ENCODE data around the gene HOMER3. TPM values are rescaled to one million over a fixed set of nuclear protein-coding genes. Genes with fewer than 3 reads are reported as not detected.

HOMER3 gene
- total and polyA plus RNA-seq, 10 of the 15 experiments (the other 5 are each of a cell fraction or from before 2014, with no cell fraction given) = 0.18 to 10.6 (median 0.50) TPM; not detected in 2

- CTCF ChIA-PET = no interaction called here
These were observed 40.1 kb downstream of the HOMER3 start for GRCh38 chr19:18900700-18901481.

More at GRCh38 chr19:18900700-18901481, 40.1 kb downstream of the HOMER3 start:
- FAIRE-seq (no peak), ATAC-seq (no peak), DNase-seq (ENCODE audit: low read depth, low spot score) (no peak)
- Histone ChIP-seq H3K36me3 (ENCODE audit: control insufficient read depth in 2 of 2, insufficient read depth in 2 of 2, low read length in 1 of 2) (peaks cover 2 to 6% of the 10 kb centered on the region in 2 experiments; a peak in 2 of 4 replicates), H3K9me3 (replicated peaks; ENCODE audit: control insufficient read depth, insufficient read depth, low read length) (no peaks in the 10 kb centered on the region), H3K4me1 (ENCODE audit: control insufficient read depth, insufficient read depth, low read length) (no peaks in the 10 kb centered on the region), H3K27ac (ENCODE audit: control insufficient read depth, insufficient read depth) (no peak overlapping the region), H3K79me2 (ENCODE audit: control insufficient read depth, insufficient read depth, low read length) (no peaks in the 10 kb centered on the region), H2AFZ (ENCODE audit: control insufficient read depth, low read depth, low read length) (no peak overlapping the region), H3K4me3 (no peak overlapping the region), H3K4me2 (ENCODE audit: control insufficient read depth, insufficient read depth) (no peak overlapping the region), H4K20me1 (ENCODE audit: control insufficient read depth, insufficient read depth) (no peaks in the 10 kb centered on the region), H3K27me3 (replicated peaks in 1 of 2; ENCODE audit: control insufficient read depth in 2 of 2, insufficient read depth in 2 of 2, low read length in 1 of 2) (no peaks in the 10 kb centered on the region; a peak in 1 of 4 replicates), H3K9ac (ENCODE audit: control insufficient read depth, insufficient read depth, low read length) (no peak overlapping the region)
- SMC1A ChIA-PET (ENCODE audit: uncharacterized antibody, unreplicated experiment) = no interaction called here
- POLR2A ChIA-PET = no interaction called here
- intact Hi-C loops (cut with micrococcal nuclease; ENCODE audit: unreplicated experiment) (no loop called here), in situ Hi-C loops (cut with MboI) (no loop called here)
- no peak for TF ChIP-seq PAX8 (IDR thresholded peaks at IDR 0.05)
- TF ChIP-seq ZNF687 (IDR thresholded peaks at IDR 0.05) = no peak
- no peak for TF ChIP-seq YY1 (IDR thresholded peaks at IDR 0.05; ENCODE audit: low read depth, low read length)
- no peak for TF ChIP-seq RBBP5 (conservative IDR thresholded peaks at IDR 0.05)
- no peak for TF ChIP-seq RUNX3 (IDR thresholded peaks at IDR 0.05; ENCODE audit: low read length)
- no peak for TF ChIP-seq TARDBP (IDR thresholded peaks at IDR 0.05; ENCODE audit: borderline replicate concordance)
- TF ChIP-seq RB1 (IDR thresholded peaks at IDR 0.05; ENCODE audit: borderline replicate concordance) = no peak
- TF ChIP-seq STAT3 (IDR thresholded peaks at IDR 0.05; ENCODE audit: low read depth, low read length) = no peak
- TF ChIP-seq IRF5 (IDR thresholded peaks at IDR 0.05; ENCODE audit: borderline replicate concordance) = no peak
- TF ChIP-seq IKZF1 (conservative IDR thresholded peaks at IDR 0.05) = no peak
- TF ChIP-seq USF2 (IDR thresholded peaks at IDR 0.05; ENCODE audit: borderline replicate concordance, low read depth, low read length) = no peak
- TF ChIP-seq BCL3 (IDR thresholded peaks at IDR 0.05; ENCODE audit: borderline replicate concordance, insufficient read depth, low read depth, low read length, poor library complexity, severe bottlenecking) = no peak
- TF ChIP-seq IKZF2 (IDR thresholded peaks at IDR 0.05) = no peak
- 86% methylated on average over 17 of the region's 17 CpGs for WGBS (ENCODE audit: insufficient coverage, insufficient replicate concordance, low lambda C conversion rate, missing lambda C conversion rate)
- RAD21 ChIA-PET (ENCODE audit: unreplicated experiment) = no interaction called here
- BruUV-seq (replicated peaks) = no TSS peak

All from GM12878 (cell line).